ENCODE data around the gene SPRYD3.
A peak's percentile ranks its signal among the peaks of the same experiment; 100 is the strongest.
"Not testable (repeated sequence)": the region's sequence is repeated elsewhere in the genome, so short reads cannot be mapped to it uniquely, and the experiment has no call there.

SPRYD3 gene

DNA sequence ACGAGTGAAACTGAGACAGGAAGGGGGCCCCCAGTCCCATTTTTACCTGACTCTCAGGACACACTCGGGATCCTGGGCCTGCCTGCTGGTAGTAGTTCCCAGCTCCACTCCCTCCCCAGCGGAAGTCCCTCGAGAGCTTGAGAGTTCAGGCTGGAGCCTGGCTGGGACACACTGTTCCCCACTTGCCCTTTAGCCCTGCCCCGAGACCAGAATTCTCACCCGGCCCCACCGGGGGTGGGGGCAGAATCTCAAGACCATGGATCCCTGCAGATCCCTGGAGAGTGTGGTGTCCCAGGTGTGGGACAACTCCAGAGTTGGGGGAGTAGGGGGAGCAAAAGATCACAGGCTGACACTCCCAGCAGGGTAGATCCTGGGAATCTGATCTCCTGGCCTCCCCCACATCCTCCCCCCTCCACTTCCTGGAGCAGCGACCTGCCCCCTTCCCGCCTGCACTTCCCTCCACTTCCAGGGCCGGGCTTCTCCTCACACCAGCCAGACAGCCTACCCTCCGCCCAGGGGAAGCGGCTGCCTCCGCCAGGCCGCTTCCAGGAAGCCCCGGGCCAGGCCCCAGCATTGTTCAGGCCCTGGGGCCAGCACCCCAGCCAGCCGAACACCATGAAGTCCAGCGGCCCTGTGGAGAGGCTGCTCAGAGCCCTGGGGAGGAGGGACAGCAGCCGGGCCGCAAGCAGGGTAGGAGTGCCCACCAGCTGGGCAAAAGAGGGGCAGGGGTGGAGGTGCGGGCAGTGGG, 29.4 kb downstream of the SPRYD3 start, which contains the start of gene TNS2:
Gene TNS2, plus strand, starts transcription at position 495 of the 748 bp plus-strand sequence. Its CDS starts 121 bp downstream, at position 616.
- no peak for DNase-seq

- DNase-seq: no peak
Measured at GRCh38 chr12:53048780-53049401, 30.3 kb downstream of the SPRYD3 start.

- DNase-seq: no peak
Measured at GRCh38 chr12:53048033-53048779, 31.0 kb downstream of the SPRYD3 start.

DNA sequence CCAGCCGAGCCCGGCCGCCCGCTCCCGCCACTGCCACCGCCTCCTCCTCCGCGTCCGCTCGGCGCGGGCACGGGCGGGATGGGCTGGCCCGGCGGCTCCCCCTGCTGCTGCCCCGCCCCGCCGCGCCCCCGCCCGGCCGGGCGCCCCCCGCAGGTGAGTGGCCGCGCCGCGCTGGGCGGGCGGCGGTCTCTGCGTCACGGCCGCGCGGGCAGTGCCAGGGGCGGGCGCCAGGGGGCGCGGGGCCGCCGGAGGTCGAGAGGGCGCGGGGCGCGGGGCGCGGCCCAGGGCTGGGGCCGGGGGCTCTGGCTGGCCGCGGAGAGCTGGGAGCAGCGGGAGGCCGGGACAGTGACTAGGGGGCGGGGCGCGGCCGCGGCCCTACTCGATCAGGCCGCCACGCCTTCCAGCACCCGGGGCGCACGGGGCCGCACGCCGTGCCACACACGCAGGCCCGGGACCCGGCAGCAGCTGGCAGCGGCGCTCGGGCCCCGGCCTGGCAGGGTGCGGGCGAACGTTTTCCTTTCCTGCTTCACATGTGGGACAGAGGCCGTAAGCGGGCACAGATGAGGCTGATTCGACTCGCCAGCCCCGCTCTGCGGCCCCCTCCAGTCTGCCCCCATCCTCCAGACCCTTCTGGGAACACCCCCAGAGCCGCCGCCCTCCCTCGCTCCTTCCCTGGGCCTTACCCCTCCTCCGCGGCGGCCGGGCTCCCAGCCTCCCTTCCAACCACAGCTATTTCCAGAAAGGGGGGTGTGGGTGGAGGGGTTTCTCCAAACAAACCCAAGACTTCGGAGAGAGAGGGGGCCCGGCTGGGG, 31.8 kb downstream of the SPRYD3 start:
- peak; percentile 48 for DNase-seq

DNA sequence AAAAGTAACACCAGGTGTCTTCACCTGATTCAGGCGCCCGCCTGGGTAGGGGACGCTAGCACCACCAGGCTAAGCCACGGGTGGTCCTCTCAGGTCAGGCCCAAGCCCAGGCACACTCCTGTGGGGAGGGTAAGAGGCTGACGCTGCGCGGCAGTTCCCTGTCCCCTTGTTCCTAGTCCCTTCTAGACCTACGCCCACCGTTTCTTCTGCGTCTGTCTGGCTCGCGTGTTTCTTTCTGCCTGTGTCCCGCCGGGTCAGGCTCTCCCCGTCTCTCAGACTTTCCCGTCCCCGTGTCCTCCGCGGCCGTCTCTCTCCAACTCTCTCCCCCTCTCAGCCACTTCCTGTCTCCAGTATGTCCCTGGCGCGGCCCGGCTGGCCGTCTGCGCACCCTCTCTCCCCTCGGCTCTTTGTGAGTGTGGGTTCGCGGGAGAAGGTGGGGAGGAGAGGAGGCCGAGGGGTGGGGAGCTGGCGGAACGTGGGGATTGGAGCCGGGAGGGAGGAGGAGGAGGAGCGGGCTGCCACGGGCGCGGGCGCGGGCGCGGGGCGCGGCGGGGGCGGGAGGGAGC, 32.5 kb downstream of the SPRYD3 start:
- peak; percentile 67 for DNase-seq

DNA sequence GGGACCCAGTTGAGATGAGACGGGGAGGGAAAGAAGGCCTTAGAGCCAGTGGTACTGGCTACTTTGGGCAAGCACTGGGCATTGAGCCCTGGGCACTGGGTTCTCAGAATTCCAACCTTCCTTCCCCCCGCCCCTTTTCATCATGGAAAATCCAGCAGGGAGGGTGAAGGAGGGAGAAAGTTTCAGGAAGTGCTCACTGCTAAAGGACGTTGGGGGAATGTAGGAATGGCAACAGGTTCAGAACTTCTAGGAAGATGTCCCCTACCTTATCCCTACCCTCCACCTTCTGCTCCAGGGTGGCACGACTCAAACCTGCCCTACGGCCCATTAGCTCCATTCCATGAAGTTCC, 33.5 kb downstream of the SPRYD3 start:
- no peak for DNase-seq

GRCh38 chr12:53044896-53045695, 34.1 kb downstream of the SPRYD3 start:
- no peak for DNase-seq

DNA sequence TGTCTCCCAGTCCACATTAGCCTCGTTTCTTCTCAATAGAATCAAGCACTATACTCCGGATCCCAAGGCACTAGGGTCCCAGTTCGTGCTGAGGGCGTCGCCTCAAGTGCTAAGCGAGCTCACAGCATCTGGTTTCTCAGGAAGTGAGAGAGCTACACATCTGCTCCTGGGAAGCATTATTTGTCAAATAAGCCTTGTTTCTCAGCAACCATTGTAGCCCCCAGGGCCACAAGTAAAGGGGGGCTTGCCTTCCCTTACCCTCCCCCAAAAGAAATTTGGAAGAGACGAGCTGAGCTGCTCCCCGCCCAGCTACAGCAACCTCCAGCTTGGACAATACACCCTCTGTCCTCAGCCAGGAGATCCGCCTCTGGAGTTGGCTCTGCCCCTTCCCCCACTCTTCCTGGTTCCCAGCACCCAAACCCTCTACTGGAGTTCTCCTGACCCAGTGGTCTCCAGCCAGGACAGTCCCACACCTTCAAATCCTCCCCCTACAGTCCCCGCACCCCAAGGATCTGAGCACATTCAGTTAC, 35.1 kb downstream of the SPRYD3 start:
- DNase-seq: no peak

DNA sequence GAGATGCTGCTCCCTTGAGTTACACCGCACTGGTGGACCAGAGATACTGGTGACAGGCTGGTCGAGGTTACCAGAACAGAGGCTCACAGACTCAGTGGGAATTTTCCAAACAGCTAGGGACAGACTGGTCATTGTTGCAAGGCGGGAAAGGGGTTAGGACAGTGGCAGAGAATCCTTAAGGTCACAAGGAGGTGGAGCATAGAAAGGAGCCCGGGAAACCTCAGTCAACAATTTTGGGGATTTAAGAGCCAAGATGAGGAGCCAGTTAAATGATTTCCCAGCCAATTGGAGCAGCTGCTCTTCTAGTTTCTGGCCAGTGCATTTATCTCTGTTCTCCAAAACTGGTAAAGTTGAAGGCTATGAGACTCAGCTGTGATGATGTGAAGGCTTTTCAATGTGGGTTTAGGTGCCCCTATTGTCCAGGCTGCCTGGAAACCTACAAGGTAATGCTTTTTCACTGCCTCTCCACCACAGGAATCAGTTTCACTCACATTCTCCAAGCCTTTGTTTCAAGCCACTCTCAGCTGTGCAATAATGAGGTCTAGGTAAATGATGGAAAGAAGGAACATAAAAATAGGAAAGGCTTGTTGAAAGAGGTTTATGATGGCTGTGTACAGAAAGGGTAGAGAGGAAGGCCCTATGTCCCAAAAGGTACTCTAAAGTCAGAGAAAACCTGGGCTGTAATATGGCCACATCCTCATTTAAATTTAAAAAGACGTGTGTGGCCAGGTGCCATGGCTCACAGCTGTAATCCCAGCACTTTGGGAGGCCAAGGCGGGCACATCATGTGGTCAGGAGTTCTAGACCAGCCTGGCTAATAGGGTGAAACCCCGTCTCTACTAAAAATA, 36.4 kb downstream of the SPRYD3 start:
- peak; percentile 20 for DNase-seq

GRCh38 chr12:53039851-53040250, 39.3 kb downstream of the SPRYD3 start:
- no peak for DNase-seq

GRCh38 chr12:53036802-53037201, 42.4 kb downstream of the SPRYD3 start:
- no peak for DNase-seq

GRCh38 chr12:53034459-53034858, 44.7 kb downstream of the SPRYD3 start:
- DNase-seq: no peak

DNA sequence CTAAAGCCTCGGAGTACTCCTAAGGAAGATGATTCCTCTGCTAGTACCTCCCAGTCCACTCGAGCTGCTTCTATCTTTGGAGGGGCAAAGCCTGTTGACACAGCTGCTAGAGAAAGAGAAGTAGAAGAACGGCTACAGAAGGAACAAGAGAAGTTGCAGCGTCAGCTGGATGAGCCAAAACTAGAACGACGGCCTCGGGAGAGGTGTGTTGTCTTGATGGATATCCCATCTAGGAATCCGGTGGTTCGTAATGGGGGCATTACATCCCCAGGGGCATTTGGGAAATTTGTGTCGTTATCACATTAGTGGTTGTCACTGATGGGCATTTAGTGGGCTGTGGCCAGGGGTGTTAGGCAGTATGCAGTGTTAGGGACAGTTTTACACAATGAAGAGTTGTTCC, 45.4 kb downstream of the SPRYD3 start:
- not testable (repeated sequence) for DNase-seq

DNA sequence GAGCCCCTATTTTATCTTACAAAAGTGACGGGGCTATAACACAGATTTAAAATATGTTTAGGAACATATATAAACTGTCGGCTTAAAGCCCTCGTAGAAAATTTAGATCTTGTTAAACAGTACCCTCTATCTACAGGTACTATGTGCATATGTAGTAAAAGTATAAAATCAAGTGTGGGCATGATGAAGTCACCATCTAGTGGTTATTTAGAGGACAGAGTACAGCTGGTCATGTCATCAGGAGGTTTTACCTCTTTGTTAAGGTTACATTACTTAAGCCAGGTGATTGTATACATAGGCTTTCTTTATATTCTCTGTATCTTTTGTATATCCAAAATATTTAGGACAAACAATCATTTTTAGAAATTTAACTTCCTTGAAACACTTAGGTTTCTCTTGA, 47.6 kb downstream of the SPRYD3 start:
- DNase-seq: no peak

DNA sequence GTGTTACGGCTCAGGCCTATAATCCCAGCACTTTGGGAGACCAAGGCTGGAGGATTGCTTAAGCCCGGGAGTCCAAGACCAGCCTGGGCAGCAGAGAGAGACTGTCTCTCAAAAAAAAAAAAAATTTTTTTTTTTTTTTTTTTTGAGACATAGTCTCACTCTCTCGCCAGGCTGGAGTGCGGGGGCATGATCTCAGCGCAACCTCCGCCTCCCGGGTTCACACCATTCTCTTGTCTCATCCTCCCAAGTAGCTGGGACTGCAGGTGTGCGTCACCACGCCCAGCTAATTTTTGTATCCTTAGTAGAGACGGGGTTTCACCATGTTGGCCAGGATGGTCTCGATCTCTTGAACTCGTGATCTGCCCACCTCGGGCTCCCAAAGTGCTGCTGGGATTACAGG, 52.2 kb downstream of the SPRYD3 start:
- not testable (repeated sequence) for DNase-seq

- no peak for DNase-seq
Measured at GRCh38 chr12:53025250-53025649, 53.9 kb downstream of the SPRYD3 start.

DNA sequence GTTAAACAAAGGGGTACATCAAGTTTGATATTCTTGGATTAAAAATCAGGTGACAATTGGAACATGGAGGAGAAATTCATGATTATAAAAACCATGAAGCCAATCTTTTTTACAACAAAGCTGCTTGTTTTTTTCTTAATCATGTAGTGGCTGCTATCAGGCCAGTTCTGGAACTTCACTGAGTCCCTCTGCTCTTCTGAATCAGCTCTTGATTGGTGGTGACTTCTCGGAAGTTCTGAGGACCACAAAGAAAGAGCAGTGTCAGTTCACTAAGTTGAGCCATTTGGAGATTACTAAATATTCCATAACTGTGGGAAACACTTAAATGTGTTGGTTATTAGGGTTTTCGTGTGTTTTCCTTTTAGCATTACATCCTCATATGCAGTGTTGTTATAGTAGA, 64.5 kb downstream of the SPRYD3 start:
- DNase-seq: no peak
